ENCODE data around the gene TMEM98.
A peak's percentile ranks its signal among the peaks of the same experiment; 100 is the strongest.
"Not testable (repeated sequence)": the region's sequence is repeated elsewhere in the genome, so short reads cannot be mapped to it uniquely, and the experiment has no call there.

The TMEM98 gene

DNA sequence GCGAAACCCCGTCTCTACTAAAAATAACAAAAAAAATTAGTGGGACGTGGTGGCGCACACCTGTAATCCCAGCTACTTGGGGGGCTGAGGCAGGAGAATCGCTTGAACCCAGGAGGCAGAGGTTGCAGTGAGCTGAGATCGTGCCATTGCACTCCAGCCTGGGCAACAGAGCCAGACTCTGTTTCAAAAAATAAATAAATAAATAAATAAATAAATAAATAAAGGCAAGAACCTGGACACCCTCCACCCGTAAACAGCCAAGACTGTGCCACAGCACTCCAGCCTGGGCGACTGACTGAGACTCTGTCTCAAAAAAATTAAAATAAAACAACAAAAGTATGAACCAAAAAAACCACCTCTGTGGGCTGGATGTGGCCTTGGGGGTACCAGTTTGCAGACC, 1.2 kb upstream of the TMEM98 start:
- not testable (repeated sequence) for H3K4me3 Mint-ChIP-seq; H3K27ac Mint-ChIP-seq; H3K9me3 Mint-ChIP-seq; H3K4me1 Mint-ChIP-seq (ENCODE audit: low read depth); H3K36me3 Mint-ChIP-seq (ENCODE audit: low read depth)
- H3K27me3 Mint-ChIP-seq: peaks cover 24% of the 10 kb centered on the region

DNA sequence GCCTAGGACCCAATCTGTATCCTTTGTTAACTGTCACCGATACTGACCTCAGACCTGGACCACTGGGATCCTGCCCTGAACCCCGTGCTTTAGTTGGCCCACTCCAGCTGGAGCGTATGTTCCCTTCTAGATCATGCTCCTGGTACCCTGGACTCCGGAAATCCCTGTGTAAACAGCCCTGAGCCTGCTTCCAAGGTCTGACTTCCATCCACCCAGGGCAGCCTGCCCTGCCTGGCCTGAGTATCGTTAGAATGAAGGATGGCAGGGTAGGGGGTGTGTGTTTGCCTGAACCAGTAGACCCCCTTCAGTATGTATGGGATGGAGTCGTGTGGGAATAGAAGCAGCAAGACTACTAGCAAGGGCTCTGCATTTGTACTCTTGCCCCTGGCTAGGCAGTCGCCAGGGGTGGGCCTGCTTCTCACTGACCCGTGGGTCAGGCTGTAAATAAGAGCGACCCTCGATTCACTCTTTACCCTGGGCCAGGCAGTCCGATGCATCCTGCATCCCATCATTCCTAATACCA, 691 bp upstream of the TMEM98 start:
- H3K4me1 Mint-ChIP-seq (ENCODE audit: low read depth): no peaks in the 10 kb centered on the region
- peak overlapping the region; percentile 58 for H3K4me3 Mint-ChIP-seq
- H3K27ac Mint-ChIP-seq: no peak overlapping the region
- no peaks in the 10 kb centered on the region for H3K9me3 Mint-ChIP-seq
- H3K27me3 Mint-ChIP-seq: peaks cover 25% of the 10 kb centered on the region
- no peaks in the 10 kb centered on the region for H3K36me3 Mint-ChIP-seq (ENCODE audit: low read depth)

DNA sequence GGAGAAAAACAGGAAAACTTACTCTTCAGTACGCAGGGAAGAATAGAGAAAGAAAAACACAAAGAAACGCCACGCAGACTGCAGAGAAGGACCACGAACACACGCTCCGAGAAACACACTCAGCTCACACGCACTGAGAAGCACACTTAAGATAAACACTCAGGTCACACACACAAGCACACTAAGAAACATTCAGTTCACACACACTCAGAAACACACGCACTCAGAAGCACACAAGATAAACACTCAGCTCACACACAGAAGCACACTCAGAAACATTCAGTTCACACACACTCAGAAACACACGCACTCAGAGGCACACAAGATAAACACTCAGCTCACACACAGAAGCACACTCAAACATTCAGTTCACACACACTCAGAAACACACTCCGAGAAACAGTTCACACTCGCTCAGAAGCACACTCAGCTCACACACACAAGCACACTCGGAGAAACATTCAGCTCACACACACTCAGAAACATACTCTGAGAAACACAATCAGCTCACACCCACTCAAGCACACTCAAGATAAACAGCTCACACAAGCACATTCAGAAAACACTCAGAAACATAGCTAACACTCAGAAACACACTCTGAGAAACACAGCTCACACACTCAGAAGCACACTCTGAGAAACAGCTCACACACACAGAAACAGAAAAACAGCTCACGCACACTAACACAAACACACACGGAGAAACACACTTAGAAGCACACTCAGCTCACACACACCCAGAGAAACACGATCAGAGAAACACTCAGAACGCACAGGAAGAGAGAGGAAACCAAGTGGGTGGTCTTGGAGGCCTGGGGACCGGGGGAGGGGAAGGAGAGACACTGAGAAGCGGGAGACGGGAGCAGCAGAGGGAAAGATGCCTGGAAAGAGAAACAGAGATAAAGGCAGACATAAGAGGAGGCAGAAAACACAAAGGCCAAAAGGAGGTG, 908 bp downstream of the TMEM98 start:
- no peak overlapping the region for H3K4me3 Mint-ChIP-seq
- no peak overlapping the region for H3K27ac Mint-ChIP-seq
- peaks cover 28% of the 10 kb centered on the region for H3K27me3 Mint-ChIP-seq
- no peaks in the 10 kb centered on the region for H3K4me1 Mint-ChIP-seq (ENCODE audit: low read depth)
- no peaks in the 10 kb centered on the region for H3K9me3 Mint-ChIP-seq
- no peaks in the 10 kb centered on the region for H3K36me3 Mint-ChIP-seq (ENCODE audit: low read depth)

- no peaks in the 10 kb centered on the region for H3K9me3 Mint-ChIP-seq
- H3K36me3 Mint-ChIP-seq (ENCODE audit: low read depth): no peaks in the 10 kb centered on the region
- no peak overlapping the region for H3K27ac Mint-ChIP-seq
- H3K4me1 Mint-ChIP-seq (ENCODE audit: low read depth): no peaks in the 10 kb centered on the region
- H3K4me3 Mint-ChIP-seq: no peak overlapping the region
- H3K27me3 Mint-ChIP-seq: peaks cover 31% of the 10 kb centered on the region
These were observed 1.6 kb downstream of the TMEM98 start for GRCh38 chr17:32929588-32929987.

GRCh38 chr17:32930512-32930911, 2.6 kb downstream of the TMEM98 start:
- no peaks in the 10 kb centered on the region for H3K4me1 Mint-ChIP-seq (ENCODE audit: low read depth)
- H3K36me3 Mint-ChIP-seq (ENCODE audit: low read depth): no peaks in the 10 kb centered on the region
- H3K4me3 Mint-ChIP-seq: no peak overlapping the region
- no peaks in the 10 kb centered on the region for H3K9me3 Mint-ChIP-seq
- no peak overlapping the region for H3K27ac Mint-ChIP-seq
- peaks cover 33% of the 10 kb centered on the region for H3K27me3 Mint-ChIP-seq

GRCh38 chr17:32931686-32932085, 3.7 kb downstream of the TMEM98 start:
- no peaks in the 10 kb centered on the region for H3K9me3 Mint-ChIP-seq
- H3K27me3 Mint-ChIP-seq: peaks cover 25% of the 10 kb centered on the region
- no peaks in the 10 kb centered on the region for H3K4me1 Mint-ChIP-seq (ENCODE audit: low read depth)
- H3K36me3 Mint-ChIP-seq (ENCODE audit: low read depth): no peaks in the 10 kb centered on the region
- H3K27ac Mint-ChIP-seq: no peak overlapping the region
- H3K4me3 Mint-ChIP-seq: no peak overlapping the region

GRCh38 chr17:32933881-32934280, 5.9 kb downstream of the TMEM98 start:
- H3K4me1 Mint-ChIP-seq (ENCODE audit: low read depth): no peaks in the 10 kb centered on the region
- H3K27ac Mint-ChIP-seq: no peak overlapping the region
- no peaks in the 10 kb centered on the region for H3K36me3 Mint-ChIP-seq (ENCODE audit: low read depth)
- peaks cover 20% of the 10 kb centered on the region for H3K27me3 Mint-ChIP-seq
- H3K4me3 Mint-ChIP-seq: no peak overlapping the region
- no peaks in the 10 kb centered on the region for H3K9me3 Mint-ChIP-seq

DNA sequence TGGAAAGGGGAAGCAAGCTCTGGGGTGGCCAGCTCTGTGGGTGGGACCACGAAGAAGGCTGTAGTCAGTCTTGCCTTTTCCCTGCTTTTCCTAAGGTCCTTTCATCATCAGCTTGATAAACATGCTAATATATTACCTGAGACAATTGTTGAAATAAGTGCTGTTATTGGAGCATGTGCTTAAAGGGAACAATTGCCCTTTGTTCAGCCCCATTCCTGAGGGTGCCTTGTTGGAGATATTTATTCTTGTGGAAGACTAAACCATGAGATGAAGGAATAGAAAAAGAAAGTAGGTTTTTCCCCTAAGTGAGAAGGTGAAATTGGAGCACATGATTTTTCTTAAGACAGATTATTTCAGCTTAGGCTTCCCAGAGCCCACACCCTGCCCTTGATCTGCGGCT, 7.8 kb downstream of the TMEM98 start:
- no peaks in the 10 kb centered on the region for H3K36me3 Mint-ChIP-seq (ENCODE audit: low read depth)
- no peaks in the 10 kb centered on the region for H3K4me1 Mint-ChIP-seq (ENCODE audit: low read depth)
- H3K27me3 Mint-ChIP-seq: peaks cover 20% of the 10 kb centered on the region
- H3K27ac Mint-ChIP-seq: no peak overlapping the region
- H3K4me3 Mint-ChIP-seq: no peak overlapping the region
- H3K9me3 Mint-ChIP-seq: no peaks in the 10 kb centered on the region

GRCh38 chr17:32936186-32936893, 8.4 kb downstream of the TMEM98 start:
- no peak overlapping the region for H3K4me3 Mint-ChIP-seq
- H3K9me3 Mint-ChIP-seq: no peaks in the 10 kb centered on the region
- no peaks in the 10 kb centered on the region for H3K36me3 Mint-ChIP-seq (ENCODE audit: low read depth)
- no peak overlapping the region for H3K27ac Mint-ChIP-seq
- peaks cover 19% of the 10 kb centered on the region for H3K27me3 Mint-ChIP-seq
- no peaks in the 10 kb centered on the region for H3K4me1 Mint-ChIP-seq (ENCODE audit: low read depth)

DNA sequence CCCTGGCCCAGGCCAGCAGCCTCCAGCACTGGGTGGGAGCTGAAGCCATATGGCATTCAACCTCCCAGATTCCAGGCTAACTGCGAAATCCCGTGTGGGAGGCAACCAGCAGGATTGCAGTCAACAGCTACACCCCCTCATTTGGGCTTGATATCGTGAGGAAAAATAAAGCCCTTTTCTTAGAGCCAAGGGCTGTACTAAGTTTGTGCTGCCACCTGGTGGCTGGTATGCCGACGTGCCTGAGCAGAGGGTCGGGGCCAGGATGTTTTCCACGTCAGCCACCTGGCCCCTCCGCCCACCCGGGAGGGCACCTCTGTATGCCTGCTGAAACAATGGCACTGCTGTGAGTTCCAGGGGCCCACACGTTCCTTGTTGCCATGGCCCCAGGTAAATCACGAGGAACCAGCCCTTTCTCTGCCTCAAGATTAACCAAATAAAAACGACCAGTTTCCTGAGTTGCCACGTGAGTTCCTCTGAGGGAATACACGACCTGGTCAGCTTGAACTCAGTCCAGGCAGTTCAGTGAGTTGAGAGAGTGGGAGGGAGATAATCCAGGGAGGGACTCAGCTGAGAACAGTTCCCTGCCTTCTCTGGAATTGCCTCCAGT, 9.0 kb downstream of the TMEM98 start:
- H3K36me3 Mint-ChIP-seq (ENCODE audit: low read depth): no peaks in the 10 kb centered on the region
- H3K4me3 Mint-ChIP-seq: no peak overlapping the region
- no peaks in the 10 kb centered on the region for H3K9me3 Mint-ChIP-seq
- no peaks in the 10 kb centered on the region for H3K4me1 Mint-ChIP-seq (ENCODE audit: low read depth)
- peak overlapping the region; percentile 37 for H3K27ac Mint-ChIP-seq
- peaks cover 14% of the 10 kb centered on the region for H3K27me3 Mint-ChIP-seq

DNA sequence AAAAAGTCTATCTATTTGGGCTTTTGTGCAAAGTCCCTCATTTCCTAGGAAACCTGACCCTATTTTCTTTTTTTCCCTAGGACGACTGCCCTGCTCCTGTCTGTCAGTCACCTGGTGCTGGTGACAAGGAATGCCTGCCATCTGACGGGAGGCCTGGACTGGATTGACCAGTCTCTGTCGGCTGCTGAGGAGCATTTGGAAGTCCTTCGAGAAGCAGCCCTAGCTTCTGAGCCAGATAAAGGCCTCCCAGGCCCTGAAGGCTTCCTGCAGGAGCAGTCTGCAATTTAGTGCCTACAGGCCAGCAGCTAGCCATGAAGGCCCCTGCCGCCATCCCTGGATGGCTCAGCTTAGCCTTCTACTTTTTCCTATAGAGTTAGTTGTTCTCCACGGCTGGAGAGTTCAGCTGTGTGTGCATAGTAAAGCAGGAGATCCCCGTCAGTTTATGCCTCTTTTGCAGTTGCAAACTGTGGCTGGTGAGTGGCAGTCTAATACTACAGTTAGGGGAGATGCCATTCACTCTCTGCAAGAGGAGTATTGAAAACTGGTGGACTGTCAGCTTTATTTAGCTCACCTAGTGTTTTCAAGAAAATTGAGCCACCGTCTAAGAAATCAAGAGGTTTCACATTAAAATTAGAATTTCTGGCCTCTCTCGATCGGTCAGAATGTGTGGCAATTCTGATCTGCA, 12.9 kb downstream of the TMEM98 start:
- no peaks in the 10 kb centered on the region for H3K9me3 Mint-ChIP-seq
- H3K4me1 Mint-ChIP-seq (ENCODE audit: low read depth): no peaks in the 10 kb centered on the region
- no peak overlapping the region for H3K27ac Mint-ChIP-seq
- peaks cover 3% of the 10 kb centered on the region for H3K27me3 Mint-ChIP-seq
- H3K36me3 Mint-ChIP-seq (ENCODE audit: low read depth): no peaks in the 10 kb centered on the region
- H3K4me3 Mint-ChIP-seq: no peak overlapping the region

GRCh38 chr17:32941419-32942032, 13.6 kb downstream of the TMEM98 start:
- Mint-ChIP-seq H3K4me1 (ENCODE audit: low read depth) (no peaks in the 10 kb centered on the region), H3K36me3 (ENCODE audit: low read depth) (no peaks in the 10 kb centered on the region), H3K27me3 (peaks cover 3% of the 10 kb centered on the region), H3K27ac (no peak overlapping the region), H3K9me3 (no peaks in the 10 kb centered on the region), H3K4me3 (no peak overlapping the region)

- H3K9me3 Mint-ChIP-seq: no peaks in the 10 kb centered on the region
- H3K4me3 Mint-ChIP-seq: no peak overlapping the region
- peaks cover under 1% of the 10 kb centered on the region for H3K27me3 Mint-ChIP-seq
- H3K4me1 Mint-ChIP-seq (ENCODE audit: low read depth): no peaks in the 10 kb centered on the region
- no peaks in the 10 kb centered on the region for H3K36me3 Mint-ChIP-seq (ENCODE audit: low read depth)
- no peak overlapping the region for H3K27ac Mint-ChIP-seq
These were observed 15.3 kb downstream of the TMEM98 start for GRCh38 chr17:32943206-32943605.

- peaks cover 2% of the 10 kb centered on the region for H3K27me3 Mint-ChIP-seq
- H3K27ac Mint-ChIP-seq: no peak overlapping the region
- no peaks in the 10 kb centered on the region for H3K9me3 Mint-ChIP-seq
- no peaks in the 10 kb centered on the region for H3K36me3 Mint-ChIP-seq (ENCODE audit: low read depth)
- no peak overlapping the region for H3K4me3 Mint-ChIP-seq
- no peaks in the 10 kb centered on the region for H3K4me1 Mint-ChIP-seq (ENCODE audit: low read depth)
These were observed 15.8 kb downstream of the TMEM98 start for GRCh38 chr17:32943647-32944191.
